ENCODE measurements around the gene PLXND1.

Gene PLXND1

GRCh38 chr3:129561619-129562248 lies 44.7 kb downstream of the PLXND1 start:
- no peak for DNase-seq (ENCODE audit: low spot score)

GRCh38 chr3:129560911-129561594 lies 45.4 kb downstream of the PLXND1 start:
- DNase-seq (ENCODE audit: low spot score), result peak; percentile 92

GRCh38 chr3:129560269-129560787 lies 46.1 kb downstream of the PLXND1 start:
- DNase-seq (ENCODE audit: low spot score), result peak; percentile 84

GRCh38 chr3:129559565-129560079 lies 46.9 kb downstream of the PLXND1 start:
- no peak for DNase-seq (ENCODE audit: low spot score)

- peak; percentile 89 for DNase-seq (ENCODE audit: low spot score)
These were observed 47.5 kb downstream of the PLXND1 start for GRCh38 chr3:129558772-129559564.

- no peak for DNase-seq (ENCODE audit: low spot score)
These were observed 48.2 kb downstream of the PLXND1 start for GRCh38 chr3:129558081-129558771.

- peak; percentile 55 for DNase-seq (ENCODE audit: low spot score)
These were observed 49.0 kb downstream of the PLXND1 start for GRCh38 chr3:129557548-129557894.

GRCh38 chr3:129556890-129557547 lies 49.5 kb downstream of the PLXND1 start:
- DNase-seq (ENCODE audit: low spot score), result no peak

- no peak for DNase-seq (ENCODE audit: low spot score)
These were observed 50.1 kb downstream of the PLXND1 start for GRCh38 chr3:129556358-129556695.

- DNase-seq (ENCODE audit: low spot score), result no peak
These were observed 50.7 kb downstream of the PLXND1 start for GRCh38 chr3:129555616-129556357.

GRCh38 chr3:129555153-129555550 lies 51.3 kb downstream of the PLXND1 start:
- no peak for DNase-seq (ENCODE audit: low spot score)

GRCh38 chr3:129554356-129555152 lies 51.9 kb downstream of the PLXND1 start:
- no peak for DNase-seq (ENCODE audit: low spot score)

GRCh38 chr3:129553719-129554118 lies 52.8 kb downstream of the PLXND1 start:
- no peak for DNase-seq (ENCODE audit: low spot score)

- DNase-seq (ENCODE audit: low spot score), result no peak
These were observed 53.3 kb downstream of the PLXND1 start for GRCh38 chr3:129553171-129553570.

- no peak for DNase-seq (ENCODE audit: low spot score)
These were observed 54.0 kb downstream of the PLXND1 start for GRCh38 chr3:129552287-129553050.

- DNase-seq (ENCODE audit: low spot score), result no peak
These were observed 56.7 kb downstream of the PLXND1 start for GRCh38 chr3:129549805-129550204.

GRCh38 chr3:129549006-129549800 lies 57.3 kb downstream of the PLXND1 start:
- peak; percentile 75 for DNase-seq (ENCODE audit: low spot score)

Data from AG08396 (cell line).